Parathyroid adenoma (tissue), 2 donors: ENCODE measurements around the gene C1orf87.

Source experiments
- H2AFZ ChIP-seq: fragments of 300-600 bp; sonication (generic); one replicate; pipeline ENCODE4 v1.7.0; 2017; ENCODE audit warnings: antibody characterized with exemption, mild to moderate bottlenecking
- H3K27ac ChIP-seq: fragments of 300-600 bp; sonication (generic); one replicate; pipeline ENCODE4 v1.7.0; 2017
- H3K27me3 ChIP-seq: fragments of 300-600 bp; sonication (generic); one replicate; pipeline ENCODE4 v1.7.0; 2017; ENCODE audit warnings: low read length; ENCODE audit not compliant: control insufficient read depth, insufficient read depth
- H3K36me3 ChIP-seq: fragments of 300-600 bp; sonication (generic); one replicate; pipeline ENCODE4 v1.7.0; 2017; ENCODE audit warnings: low read length; ENCODE audit not compliant: control insufficient read depth, insufficient read depth
- H3K4me1 ChIP-seq: fragments of 300-600 bp; sonication (generic); one replicate; pipeline ENCODE4 v1.7.0; 2017; ENCODE audit warnings: control low read depth
- H3K4me2 ChIP-seq: fragments of 300-600 bp; sonication (generic); one replicate; pipeline ENCODE4 v1.7.0; 2017; ENCODE audit warnings: low read length
- H3K4me3 ChIP-seq: fragments of 300-600 bp; sonication (generic); one replicate; pipeline ENCODE4 v1.7.0; 2017; ENCODE audit warnings: low read depth, low read length
- H3K79me2 ChIP-seq: fragments of 300-600 bp; sonication (generic); one replicate; pipeline ENCODE4 v1.7.0; 2017; ENCODE audit warnings: control low read depth
- H3K9ac ChIP-seq: fragments of 300-600 bp; sonication (generic); one replicate; pipeline ENCODE4 v1.7.0; 2017; ENCODE audit warnings: mild to moderate bottlenecking
- H3K9me3 ChIP-seq: fragments of 300-600 bp; sonication (generic); one replicate; pipeline ENCODE4 v1.7.0; 2017; ENCODE audit warnings: low read length; ENCODE audit not compliant: control insufficient read depth
- CTCF ChIP-seq: fragments of 300-600 bp; sonication (generic); IDR thresholded peaks from one replicate; pipeline ENCODE4 v1.7.0; 2017; ENCODE audit warnings: antibody characterized with exemption, mild to moderate bottlenecking
- donor health status: primary hyperparathyroidism.

C1orf87 gene

GRCh38 chr1:59947047-59947938 is 126.3 kb downstream of the C1orf87 start:
- Histone ChIP-seq H3K4me2 (no peak overlapping the region), H3K79me2 (no peaks in the 10 kb centered on the region), H3K36me3 (no peaks in the 10 kb centered on the region), H3K9ac (no peak overlapping the region), H3K4me3 (no peak overlapping the region), H3K27ac (no peak overlapping the region), H3K9me3 (no peaks in the 10 kb centered on the region), H3K27me3 (no peaks in the 10 kb centered on the region), H3K4me1 (no peaks in the 10 kb centered on the region), H2AFZ (no peak overlapping the region)
- peak; percentile 75 for TF ChIP-seq CTCF

- no peaks in the 10 kb centered on the region for H3K27me3 ChIP-seq
- H3K27ac ChIP-seq: no peak overlapping the region
- no peaks in the 10 kb centered on the region for H3K4me1 ChIP-seq
- no peak overlapping the region for H3K4me3 ChIP-seq
- no peak overlapping the region for H3K4me2 ChIP-seq
- no peak overlapping the region for H3K9ac ChIP-seq
- H3K79me2 ChIP-seq: no peaks in the 10 kb centered on the region
- TF ChIP-seq CTCF: no peak
- no peaks in the 10 kb centered on the region for H3K36me3 ChIP-seq
- H2AFZ ChIP-seq: no peak overlapping the region
- H3K9me3 ChIP-seq: no peaks in the 10 kb centered on the region
Measured at GRCh38 chr1:59945790-59946189, 127.8 kb downstream of the C1orf87 start.
